ENCODE results near the gene PLEKHN1.

DNA sequence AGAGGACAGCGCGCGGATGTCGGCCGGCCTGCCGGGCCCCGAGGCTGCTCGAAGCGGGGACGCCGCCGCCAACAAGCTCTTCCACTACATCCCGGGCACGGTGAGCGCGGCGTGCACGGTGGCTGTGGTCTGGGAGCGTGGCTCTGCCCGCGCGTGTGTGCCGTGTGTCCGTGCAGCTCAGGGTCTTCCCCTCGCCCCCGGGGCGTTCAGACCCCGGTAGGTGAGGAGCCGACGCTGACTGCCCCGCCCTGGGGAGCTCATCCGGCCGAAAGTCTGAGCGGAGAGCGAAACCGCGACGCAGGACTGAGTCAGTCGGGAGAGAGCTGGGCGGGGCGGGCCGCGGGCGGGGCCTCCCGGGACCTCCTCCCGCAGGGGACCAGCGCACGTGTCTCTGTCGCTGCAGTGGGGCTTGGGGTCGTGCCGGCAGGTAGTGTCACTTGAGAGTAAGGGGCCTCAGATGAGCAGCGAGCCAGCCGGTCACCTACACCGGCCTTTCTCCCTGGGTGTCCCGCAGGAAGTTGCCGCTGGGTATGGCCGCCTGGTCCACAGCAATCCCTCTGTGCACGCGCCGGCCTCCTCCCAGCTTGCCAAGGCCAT is 520 bp downstream of the PLEKHN1 start:
- TF ChIP-seq, protein P1, sequence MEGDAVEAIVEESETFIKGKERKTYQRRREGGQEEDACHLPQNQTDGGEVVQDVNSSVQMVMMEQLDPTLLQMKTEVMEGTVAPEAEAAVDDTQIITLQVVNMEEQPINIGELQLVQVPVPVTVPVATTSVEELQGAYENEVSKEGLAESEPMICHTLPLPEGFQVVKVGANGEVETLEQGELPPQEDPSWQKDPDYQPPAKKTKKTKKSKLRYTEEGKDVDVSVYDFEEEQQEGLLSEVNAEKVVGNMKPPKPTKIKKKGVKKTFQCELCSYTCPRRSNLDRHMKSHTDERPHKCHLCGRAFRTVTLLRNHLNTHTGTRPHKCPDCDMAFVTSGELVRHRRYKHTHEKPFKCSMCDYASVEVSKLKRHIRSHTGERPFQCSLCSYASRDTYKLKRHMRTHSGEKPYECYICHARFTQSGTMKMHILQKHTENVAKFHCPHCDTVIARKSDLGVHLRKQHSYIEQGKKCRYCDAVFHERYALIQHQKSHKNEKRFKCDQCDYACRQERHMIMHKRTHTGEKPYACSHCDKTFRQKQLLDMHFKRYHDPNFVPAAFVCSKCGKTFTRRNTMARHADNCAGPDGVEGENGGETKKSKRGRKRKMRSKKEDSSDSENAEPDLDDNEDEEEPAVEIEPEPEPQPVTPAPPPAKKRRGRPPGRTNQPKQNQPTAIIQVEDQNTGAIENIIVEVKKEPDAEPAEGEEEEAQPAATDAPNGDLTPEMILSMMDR (IDR thresholded peaks at IDR 0.05; ENCODE audit: borderline replicate concordance, extremely low read depth, low read length, poor library complexity, severe bottlenecking): no peak
- TF ChIP-seq EZH2 (IDR thresholded peaks at IDR 0.05; ENCODE audit: borderline replicate concordance, low read depth, low read length, severe bottlenecking): no peak
